ENCODE results near the gene CCDC102A. TPM values are rescaled to one million over a fixed set of nuclear protein-coding genes. Genes with fewer than 3 reads are reported as not detected.

The CCDC102A gene
- total RNA-seq, 2 donors from 2014 or later, result 10.6 to 22.4 TPM

DNA sequence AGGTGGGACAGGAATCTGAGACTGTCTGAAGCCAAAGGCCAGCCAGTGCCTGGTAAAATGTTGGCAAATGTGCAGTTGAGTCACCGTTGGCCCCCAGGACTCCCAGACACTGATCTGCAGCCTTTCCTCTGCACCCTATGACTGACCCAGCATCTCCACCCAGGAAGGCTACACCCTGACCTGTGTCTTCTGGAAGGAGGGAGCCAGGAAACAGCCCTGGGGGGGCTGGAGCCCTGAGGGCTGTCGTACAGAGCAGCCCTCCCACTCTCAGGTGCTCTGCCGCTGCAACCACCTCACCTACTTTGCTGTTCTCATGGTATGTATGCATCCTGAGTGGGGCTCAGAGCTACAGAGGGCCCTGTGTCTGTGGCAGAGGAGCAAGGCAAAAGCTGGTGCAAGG is 30.1 kb upstream of the CCDC102A start:
- ATAC-seq (no peak), DNase-seq (no peak)
- WGBS, 2 donors, result 65 to 75% methylated on average over 3 of the region's 3 CpGs
- no peaks in the 10 kb centered on the region for H3K36me3 ChIP-seq (replicated peaks in 1 of 2; ENCODE audit: insufficient read depth in 1 of 2, low read depth in 2 of 2)
- H3K4me3 ChIP-seq, result no peak overlapping the region
- H3K4me1 ChIP-seq, result no peaks in the 10 kb centered on the region
- H3K9me3 ChIP-seq, result peaks cover 0 to under 1% (median 0%) of the 10 kb centered on the region in 3 donors
- intact Hi-C loops (cut with DNase I), result no loop called here
- no peak overlapping the region for H3K27ac ChIP-seq
- no peak for TF ChIP-seq POLR2A (IDR thresholded peaks at IDR 0.05)
- TF ChIP-seq CTCF (IDR thresholded peaks at IDR 0.05), result no peak
- H3K27me3 ChIP-seq, result no peaks in the 10 kb centered on the region

DNA sequence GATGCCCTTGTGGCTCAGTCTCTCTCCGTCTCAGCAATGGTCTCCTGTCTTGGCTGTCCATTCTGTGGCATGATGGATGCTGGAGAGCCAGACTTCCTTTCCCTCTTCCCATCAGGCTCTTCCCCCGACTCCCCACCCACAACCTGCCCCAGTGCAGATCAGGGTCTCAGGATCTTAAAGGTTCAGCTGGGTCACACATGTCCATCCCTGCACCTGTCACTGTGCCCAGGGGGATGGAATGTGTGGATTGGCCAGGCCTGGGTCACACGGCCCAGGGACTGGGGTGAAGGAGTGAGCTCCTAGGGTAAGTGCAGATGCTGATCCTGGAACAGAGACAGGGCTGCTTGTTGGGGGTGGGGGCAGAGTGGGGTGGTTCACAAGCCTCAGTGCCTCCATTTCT is 29.1 kb upstream of the CCDC102A start:
- TF ChIP-seq POLR2A (IDR thresholded peaks at IDR 0.05), result no peak
- TF ChIP-seq CTCF (IDR thresholded peaks at IDR 0.05), result no peak
- Histone ChIP-seq H3K27me3 (no peaks in the 10 kb centered on the region), H3K4me1 (no peaks in the 10 kb centered on the region), H3K36me3 (replicated peaks in 1 of 2; ENCODE audit: insufficient read depth in 1 of 2, low read depth in 2 of 2) (no peaks in the 10 kb centered on the region), H3K27ac (no peak overlapping the region), H3K9me3 (peaks cover 0 to 7% (median 0%) of the 10 kb centered on the region in 3 donors), H3K4me3 (no peak overlapping the region)
- DNase-seq, result no peak
- 45 to 65% methylated on average over 2 to 3 of the region's 3 CpGs for WGBS, 2 donors
- intact Hi-C loops (cut with DNase I), result no loop called here
- ATAC-seq, result no peak

DNA sequence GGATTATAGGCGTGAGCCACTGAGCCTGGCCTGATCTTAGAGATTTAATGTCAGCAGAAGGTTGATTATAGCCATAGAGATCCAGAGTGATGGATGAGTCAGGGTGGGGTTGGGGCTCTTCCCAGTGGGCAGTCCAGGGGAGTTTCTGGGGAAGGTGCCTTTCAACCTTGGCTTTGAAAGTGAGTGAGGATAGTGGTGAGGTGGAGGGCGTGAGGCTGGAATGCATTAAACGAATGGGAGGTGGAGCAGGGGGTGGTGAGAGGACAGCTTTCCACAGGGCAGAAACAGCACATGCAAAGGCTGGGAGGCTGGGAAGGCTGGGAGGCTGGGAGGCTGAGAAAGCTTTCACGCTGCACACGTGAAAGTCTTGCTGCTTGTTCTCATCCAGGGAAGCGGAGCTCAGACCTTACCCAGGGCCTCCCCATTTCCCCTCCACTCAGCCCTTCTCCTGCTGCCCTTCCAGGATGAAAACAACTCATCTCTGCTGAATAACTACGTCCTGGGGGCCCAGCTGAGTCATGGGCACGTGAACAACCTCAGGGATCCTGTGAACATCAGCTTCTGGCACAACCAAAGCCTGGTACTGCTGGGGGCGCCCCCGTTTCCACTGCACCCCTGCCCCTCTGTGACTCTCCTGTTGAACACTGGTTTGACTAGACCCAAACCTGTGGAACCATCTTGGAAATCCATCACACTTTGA is 28.4 kb upstream of the CCDC102A start:
- Histone ChIP-seq H3K36me3 (replicated peaks in 1 of 2; ENCODE audit: insufficient read depth in 1 of 2, low read depth in 2 of 2) (no peaks in the 10 kb centered on the region), H3K4me3 (no peak overlapping the region), H3K27ac (no peak overlapping the region), H3K9me3 (peaks cover 0 to 7% (median 0%) of the 10 kb centered on the region in 3 donors), H3K4me1 (no peaks in the 10 kb centered on the region), H3K27me3 (no peaks in the 10 kb centered on the region)
- ATAC-seq, result no peak
- TF ChIP-seq CTCF (IDR thresholded peaks at IDR 0.05) (no peak), POLR2A (IDR thresholded peaks at IDR 0.05) (no peak)
- DNase-seq, result no peak
- intact Hi-C loops (cut with DNase I), result no loop called here
- WGBS, 2 donors, result 49 to 60% methylated on average over 7 to 10 of the region's 10 CpGs

GRCh38 chr16:57563761-57564160 is 27.4 kb upstream of the CCDC102A start:
- DNase-seq (no peak), ATAC-seq (no peak)
- intact Hi-C loops (cut with DNase I), result no loop called here
- H3K4me1 ChIP-seq, result no peaks in the 10 kb centered on the region
- H3K27ac ChIP-seq, result no peak overlapping the region
- H3K9me3 ChIP-seq, result peaks cover 0 to 7% (median 0%) of the 10 kb centered on the region in 3 donors
- no peaks in the 10 kb centered on the region for H3K27me3 ChIP-seq
- H3K4me3 ChIP-seq, result no peak overlapping the region
- H3K36me3 ChIP-seq (replicated peaks in 1 of 2; ENCODE audit: insufficient read depth in 1 of 2, low read depth in 2 of 2), result no peaks in the 10 kb centered on the region
- 53 to 56% methylated on average over 10 to 12 of the region's 12 CpGs for WGBS, 2 donors
- TF ChIP-seq CTCF (IDR thresholded peaks at IDR 0.05) (no peak), POLR2A (IDR thresholded peaks at IDR 0.05) (no peak)

DNA sequence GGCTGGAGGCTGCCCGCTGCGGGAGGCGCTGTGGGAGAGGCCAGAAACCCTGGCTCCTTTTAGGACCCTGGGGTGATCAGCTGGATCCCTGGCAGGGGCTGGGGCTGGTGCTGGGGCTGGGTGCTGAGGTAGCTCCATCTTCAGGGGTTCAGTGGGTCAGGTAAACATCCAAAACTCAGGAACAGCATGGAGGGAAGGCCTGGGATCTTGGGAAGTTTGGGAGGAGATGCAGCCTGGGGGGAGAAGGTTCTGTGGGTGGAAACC is 27.0 kb upstream of the CCDC102A start:
- no peak for ATAC-seq
- no peak for DNase-seq
- TF ChIP-seq CTCF (IDR thresholded peaks at IDR 0.05) (no peak), POLR2A (IDR thresholded peaks at IDR 0.05) (no peak)

More for the DNA sequence above, 27.0 kb upstream of the CCDC102A start:
- Histone ChIP-seq H3K27ac (no peak overlapping the region), H3K36me3 (replicated peaks in 1 of 2; ENCODE audit: insufficient read depth in 1 of 2, low read depth in 2 of 2) (no peaks in the 10 kb centered on the region), H3K4me1 (no peaks in the 10 kb centered on the region), H3K4me3 (no peak overlapping the region), H3K27me3 (no peaks in the 10 kb centered on the region), H3K9me3 (peaks cover 0 to 7% (median 0%) of the 10 kb centered on the region in 3 donors)
- whole genome bisulfite sequencing, 2 donors, result 50% methylated on average over 3 of the region's 3 CpGs; no CpG with 5 or more reads in 1 of the 2 donors
- intact Hi-C loops (cut with DNase I), result no loop called here

Data from body of pancreas (tissue), 4 donors.